HG03460 (cell line): ENCODE results near the gene KIF22.
A peak's percentile ranks its signal among the peaks of the same experiment; 100 is the strongest.
"Not testable (repeated sequence)": the region's sequence is repeated elsewhere in the genome, so short reads cannot be mapped to it uniquely, and the experiment has no call there.

ENCODE experiments used
- ATAC-seq: cut with Tn5 transposase; IDR thresholded peaks from one replicate; pipeline ENCODE4 v1.9.1; 2021; ENCODE audit not compliant: unreplicated experiment

The KIF22 gene

DNA sequence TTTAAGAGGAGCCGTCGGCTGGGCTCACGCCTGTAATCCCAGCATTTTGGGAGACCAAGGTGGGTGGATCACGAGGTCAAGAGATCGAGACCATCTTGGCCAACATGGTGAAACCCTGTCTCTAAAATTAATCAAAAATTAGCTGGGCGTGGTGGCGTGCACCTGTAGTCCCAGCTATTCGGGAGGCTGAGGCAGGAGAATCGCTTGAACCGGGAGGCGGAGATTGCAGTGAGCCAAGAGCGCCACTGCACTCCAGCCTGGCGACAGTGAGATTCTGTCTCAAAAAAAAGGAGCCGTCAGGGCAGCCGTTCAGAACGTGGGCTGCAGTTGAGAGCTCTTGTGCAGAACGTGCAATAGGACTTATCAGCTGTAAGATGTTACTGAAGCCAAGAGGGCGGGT lies 2.6 kb downstream of the KIF22 start:
- ATAC-seq, result not testable (repeated sequence)

DNA sequence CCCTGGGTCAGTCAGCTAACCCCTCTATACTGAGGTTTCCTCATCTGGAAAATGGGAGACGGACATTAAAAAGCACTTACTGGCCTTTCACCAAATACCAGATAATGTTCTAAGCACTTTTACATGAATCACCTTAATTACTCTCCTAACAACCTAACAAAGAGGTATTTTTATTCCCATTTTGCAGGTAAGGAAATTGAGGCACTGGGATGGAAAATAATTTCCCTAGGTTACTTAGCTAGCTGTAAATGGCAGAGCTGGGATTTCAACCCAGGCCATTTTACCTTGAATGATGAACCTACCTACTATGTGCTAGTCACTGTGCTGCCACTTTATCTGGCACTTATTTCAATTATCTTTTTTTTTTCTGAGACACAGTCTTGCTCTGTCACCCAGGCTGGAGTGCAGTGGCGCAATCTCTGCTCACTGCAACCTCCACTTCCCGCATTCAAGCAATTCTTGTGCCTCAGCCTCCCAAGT lies 3.7 kb downstream of the KIF22 start:
- no peak for ATAC-seq

DNA sequence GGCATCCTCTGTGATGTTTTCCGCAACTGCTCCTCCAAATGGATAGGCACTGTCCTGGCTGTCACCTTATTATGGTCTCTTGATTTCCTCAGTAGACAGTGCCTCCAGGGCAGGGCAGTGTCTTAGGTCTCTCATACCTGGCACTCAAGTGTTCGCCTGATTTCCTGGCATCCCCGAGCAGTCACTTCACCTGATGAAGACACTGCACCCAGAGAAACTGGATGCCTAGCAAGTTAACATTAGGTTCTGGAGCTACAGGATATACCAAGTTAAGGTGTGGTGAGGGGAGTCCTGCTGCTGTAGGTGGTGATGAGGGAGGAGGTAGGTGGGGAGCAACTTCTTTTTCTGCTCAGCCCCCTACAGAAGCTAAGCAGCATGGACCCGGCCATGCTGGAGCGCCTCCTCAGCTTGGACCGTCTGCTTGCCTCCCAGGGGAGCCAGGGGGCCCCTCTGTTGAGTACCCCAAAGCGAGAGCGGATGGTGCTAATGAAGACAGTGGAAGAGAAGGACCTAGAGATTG lies 11.9 kb downstream of the KIF22 start:
- ATAC-seq, result no peak

DNA sequence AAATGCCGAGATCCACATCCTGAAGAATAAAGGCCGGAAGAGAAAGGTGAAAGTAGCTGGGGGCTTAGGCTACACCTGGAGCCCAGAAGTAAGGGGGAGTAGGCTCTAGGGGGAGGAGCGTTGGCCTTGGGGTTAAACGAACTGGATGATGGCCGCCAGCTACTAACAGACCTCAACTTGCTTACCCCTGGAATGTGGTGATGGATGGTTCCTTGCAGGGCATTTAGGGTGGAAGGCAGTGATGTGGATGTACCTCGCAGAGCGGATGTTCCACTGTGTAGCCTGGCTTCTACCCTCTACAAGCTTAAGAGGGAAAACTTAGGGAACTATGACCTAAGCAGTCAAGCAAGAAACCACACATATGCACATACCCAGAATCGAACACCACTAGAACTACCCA lies 13.5 kb downstream of the KIF22 start:
- ATAC-seq, result no peak

DNA sequence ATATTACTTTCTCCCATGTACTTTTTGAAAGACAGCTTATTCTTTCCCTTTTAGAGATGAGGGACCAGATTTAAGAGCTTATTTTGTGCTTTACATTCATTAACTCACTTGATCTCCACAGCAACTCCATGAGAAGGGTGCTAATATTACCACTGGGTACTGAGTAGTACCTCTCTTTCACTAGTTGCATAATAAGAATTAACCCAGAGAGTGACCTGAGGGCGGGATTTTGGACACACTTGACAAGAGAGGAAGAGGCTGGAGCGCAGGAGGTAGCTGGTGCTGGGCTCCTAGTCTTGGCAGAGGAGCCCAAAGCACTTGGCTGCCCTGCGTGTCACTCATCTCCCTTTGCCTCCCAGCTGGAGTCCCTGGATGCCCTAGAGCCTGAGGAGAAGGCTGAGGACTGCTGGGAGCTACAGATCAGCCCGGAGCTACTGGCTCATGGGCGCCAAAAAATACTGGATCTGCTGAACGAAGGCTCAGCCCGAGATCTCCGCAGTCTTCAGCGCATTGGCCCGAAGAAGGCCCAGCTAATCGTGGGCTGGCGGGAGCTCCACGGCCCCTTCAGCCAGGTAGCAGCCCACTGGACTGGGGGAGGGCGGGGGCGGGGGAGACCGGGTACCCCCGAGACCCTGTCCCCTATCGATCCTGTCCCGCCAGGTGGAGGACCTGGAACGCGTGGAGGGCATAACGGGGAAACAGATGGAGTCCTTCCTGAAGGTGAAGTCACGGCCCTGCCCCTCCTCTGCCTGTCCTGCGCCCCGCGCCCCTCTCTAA lies 14.1 kb downstream of the KIF22 start:
- no peak for ATAC-seq

DNA sequence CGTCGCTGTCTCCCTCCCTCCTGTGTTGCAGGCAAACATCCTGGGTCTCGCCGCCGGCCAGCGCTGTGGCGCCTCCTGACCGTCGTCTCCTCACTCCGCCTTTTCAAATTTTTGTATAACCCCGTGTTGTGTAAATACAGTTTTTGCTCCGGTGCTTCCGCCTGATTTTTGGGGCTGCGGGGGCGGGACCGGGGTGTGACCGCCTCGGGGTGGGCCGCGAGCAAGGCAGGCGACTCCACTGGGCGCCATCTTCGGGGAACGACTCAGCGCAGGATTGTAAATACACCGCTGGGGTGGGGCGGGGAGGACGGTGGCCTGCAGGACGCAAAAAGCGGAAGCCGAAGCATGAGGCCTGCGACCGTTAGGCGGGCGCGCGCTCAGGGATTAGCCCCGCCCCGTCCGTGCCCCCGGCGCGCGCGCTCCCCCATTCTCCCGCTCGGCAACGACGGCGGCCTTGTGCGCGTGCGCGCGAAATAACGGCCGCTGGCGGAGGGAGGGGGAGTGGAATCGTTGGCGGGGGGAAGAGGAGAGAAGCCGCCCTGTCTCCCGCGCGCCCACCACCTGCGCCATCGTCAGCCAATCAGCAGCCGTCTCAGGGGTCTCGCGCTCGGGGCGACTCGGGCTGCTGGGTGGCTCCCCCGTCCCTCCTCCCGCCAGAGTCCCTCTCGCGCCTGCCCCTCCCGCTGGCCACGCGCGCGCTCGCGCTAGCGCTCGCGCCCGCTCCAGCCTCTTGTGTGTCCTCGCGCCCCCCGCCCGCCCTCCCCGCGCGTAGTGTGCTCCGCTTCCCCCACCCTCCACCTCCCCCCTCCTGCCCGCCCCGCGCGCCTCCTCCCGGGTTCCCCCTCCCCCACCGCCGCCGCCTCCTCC lies 14.9 kb downstream of the KIF22 start:
- ATAC-seq, result peak; percentile 47

DNA sequence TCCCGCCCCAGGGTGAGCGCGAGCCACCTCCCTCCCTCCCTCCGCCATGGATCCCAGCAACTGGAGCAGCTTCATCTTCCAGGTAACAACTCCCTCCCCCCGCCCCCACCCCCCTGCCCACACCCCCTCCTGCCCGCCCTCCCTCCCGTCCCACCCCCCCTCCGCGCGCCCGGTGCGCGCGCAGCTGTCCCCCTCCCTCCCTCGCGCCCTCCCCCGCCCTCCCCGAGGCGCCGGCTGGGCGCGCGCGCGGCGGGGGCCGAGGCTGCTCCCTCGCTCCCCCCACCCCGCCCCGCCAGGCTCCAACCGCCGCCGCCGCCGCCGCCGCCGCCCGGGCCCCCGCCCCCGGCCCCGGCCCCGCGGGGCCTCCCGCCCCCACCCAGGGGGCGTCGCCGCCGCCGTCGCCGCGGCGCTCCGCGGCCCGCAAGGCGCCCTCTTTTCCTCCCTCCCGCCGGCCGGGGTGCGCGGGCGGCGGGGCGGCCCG lies 15.6 kb downstream of the KIF22 start, which contains the start of gene MAZ:
TSS of gene MAZ (plus strand) at position 431 of the 481 bp plus-strand sequence. CDS start 173 bp downstream, outside the sequence.
- no peak for ATAC-seq

DNA sequence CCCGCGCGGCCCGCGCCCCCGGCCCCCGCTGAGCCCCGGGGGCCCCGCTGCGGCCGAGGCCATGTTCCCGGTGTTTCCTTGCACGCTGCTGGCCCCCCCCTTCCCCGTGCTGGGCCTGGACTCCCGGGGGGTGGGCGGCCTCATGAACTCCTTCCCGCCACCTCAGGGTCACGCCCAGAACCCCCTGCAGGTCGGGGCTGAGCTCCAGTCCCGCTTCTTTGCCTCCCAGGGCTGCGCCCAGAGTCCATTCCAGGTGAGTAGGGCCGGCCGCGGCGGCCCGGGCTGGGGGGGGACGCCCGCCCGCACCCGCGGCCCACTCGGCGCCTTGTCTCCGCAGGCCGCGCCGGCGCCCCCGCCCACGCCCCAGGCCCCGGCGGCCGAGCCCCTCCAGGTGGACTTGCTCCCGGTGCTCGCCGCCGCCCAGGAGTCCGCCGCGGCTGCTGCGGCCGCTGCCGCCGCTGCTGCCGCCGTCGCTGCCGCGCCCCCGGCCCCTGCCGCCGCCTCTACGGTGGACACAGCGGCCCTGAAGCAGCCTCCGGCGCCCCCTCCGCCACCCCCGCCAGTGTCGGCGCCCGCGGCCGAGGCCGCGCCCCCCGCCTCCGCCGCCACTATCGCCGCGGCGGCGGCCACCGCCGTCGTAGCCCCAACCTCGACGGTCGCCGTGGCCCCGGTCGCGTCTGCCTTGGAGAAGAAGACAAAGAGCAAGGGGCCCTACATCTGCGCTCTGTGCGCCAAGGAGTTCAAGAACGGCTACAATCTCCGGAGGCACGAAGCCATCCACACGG lies 16.3 kb downstream of the KIF22 start:
- ATAC-seq, result no peak

DNA sequence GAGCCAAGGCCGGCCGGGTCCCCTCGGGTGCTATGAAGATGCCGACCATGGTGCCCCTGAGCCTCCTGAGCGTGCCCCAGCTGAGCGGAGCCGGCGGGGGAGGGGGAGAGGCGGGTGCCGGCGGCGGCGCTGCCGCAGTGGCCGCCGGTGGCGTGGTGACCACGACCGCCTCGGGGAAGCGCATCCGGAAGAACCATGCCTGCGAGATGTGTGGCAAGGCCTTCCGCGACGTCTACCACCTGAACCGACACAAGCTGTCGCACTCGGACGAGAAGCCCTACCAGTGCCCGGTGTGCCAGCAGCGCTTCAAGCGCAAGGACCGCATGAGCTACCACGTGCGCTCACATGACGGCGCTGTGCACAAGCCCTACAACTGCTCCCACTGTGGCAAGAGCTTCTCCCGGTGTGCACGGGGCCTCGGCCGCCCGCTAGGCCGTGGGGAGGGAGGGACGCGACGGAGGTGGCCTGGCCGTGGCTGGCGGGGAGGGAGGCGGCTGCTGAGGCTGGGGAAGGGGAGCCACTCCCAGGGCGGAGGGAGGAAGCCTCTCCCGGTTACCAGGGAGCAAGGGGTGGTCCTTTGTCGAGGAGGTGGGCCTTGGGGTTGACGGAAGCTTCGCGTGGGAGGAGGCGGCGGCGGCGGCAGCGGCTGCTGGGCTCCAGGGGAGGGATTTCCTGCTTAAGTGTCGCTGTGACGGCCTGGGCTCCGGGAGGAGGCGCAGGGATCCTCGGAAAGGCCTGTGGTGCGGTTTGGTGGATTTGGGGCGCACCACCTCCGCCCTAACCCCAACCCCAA lies 17.1 kb downstream of the KIF22 start:
- peak; percentile 29 for ATAC-seq

DNA sequence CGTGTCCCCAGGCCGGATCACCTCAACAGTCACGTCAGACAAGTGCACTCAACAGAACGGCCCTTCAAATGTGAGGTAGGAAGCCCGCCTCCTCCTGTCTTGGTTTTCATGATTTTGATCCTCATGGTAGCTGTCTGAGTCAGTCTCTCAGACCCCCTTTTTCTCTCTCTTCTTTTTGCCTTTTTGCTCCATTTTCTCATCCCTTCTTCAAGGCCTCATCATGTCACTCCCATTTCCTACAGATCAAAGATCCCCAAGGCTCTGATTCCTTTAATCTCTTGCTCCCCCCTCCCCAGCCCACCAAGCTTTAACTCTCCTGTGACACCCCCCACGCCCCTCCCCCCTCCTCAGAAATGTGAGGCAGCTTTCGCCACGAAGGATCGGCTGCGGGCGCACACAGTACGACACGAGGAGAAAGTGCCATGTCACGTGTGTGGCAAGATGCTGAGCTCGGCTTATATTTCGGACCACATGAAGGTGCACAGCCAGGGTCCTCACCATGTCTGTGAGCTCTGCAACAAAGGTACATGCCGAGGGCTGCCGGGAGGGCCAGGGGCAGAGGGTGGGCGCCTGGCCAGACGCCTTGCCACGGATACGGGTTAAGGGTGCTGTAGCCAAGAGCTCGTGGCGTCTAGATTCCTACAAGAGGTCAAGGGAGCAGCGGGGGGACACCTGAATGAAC lies 17.8 kb downstream of the KIF22 start:
- ATAC-seq, result no peak

DNA sequence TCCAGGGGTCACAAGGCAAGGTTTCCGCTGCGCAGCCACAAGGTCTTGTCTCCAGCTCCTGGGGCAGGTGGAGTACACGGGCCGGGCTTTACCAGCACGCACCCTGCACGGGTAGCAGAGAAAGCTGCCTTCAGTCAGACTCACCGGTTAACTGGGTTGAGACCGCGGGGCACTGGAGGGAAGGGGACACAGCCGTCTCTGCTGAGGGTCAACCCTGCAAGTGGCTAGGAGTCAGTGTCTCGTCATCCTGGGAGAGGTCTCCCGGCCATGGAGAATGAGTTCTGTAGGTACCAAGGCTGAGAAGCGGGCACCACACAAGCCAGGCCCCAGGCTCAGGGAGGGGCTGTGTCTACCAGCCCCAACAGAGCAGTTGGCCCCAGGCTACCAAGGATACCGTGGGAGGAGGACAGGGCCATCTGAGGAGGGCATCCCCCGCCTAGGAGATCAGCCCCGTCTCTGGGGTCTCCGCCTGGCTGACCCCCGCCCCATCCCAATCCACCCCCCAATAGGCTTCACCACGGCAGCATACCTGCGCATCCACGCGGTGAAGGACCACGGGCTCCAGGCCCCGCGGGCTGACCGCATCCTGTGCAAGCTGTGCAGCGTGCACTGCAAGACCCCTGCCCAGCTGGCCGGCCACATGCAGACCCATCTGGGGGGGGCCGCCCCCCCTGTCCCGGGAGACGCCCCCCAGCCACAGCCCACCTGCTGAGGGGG lies 18.6 kb downstream of the KIF22 start:
- no peak for ATAC-seq

DNA sequence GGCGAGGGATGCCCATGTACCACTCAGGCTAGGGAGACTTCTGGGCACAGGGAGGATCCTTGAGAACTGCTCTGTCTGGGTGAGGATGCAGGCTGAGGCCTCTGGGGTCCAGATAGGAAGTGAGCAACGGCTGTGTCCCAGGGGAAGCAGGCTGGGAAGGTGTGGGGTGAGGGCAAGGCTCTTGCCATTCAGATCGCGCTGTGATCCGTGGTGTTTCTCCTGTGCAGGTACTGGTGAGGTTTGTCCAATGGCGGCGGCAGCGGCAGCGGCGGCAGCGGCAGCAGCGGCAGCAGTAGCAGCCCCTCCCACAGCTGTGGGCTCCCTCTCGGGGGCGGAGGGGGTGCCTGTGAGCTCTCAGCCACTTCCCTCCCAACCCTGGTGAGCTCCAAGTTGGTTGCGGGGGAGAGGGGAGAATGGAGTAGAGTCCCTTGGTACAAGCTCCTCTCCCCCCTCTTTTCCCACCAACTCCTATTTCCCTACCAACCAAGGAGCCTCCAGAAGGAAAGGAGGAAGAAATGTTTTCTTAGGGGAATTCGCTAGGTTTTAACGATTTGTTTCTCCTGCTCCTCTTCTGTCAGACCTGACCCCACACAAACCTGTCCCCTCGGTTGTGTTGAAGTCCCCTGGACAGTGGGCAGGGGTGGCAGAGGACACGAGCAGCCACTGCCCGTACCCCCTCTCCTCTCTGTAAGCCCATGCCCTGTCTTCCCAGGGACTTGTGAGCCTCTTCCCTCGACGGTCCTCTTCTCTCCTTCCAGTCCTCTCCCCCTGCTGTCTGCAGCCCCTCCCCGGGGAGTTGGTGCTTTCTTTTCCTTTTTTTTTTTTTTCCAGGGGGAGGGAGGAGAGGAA lies 19.5 kb downstream of the KIF22 start:
- no peak for ATAC-seq

DNA sequence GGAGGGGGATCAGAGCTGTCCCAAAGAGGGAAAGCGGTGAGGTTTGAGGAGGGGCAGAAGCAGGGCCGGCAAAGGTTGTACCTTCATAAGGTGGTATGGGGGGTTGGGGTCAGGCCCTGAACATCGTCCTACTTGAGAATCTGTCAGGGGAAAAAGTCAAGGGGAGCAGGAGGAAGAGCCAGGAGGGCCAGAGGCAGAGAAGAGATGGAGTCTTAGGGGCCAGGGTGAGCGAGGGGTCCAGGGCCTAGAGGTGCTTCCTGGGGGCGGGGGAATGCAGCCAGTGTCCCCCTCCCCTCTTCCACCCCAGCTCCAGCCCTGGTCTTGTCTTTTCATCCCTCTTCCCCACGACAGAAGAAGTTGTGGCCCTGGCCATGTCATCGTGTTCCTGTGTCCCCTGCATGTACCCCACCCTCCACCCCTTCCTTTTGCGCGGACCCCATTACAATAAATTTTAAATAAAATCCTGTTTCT lies 20.2 kb downstream of the KIF22 start:
- ATAC-seq, result no peak

DNA sequence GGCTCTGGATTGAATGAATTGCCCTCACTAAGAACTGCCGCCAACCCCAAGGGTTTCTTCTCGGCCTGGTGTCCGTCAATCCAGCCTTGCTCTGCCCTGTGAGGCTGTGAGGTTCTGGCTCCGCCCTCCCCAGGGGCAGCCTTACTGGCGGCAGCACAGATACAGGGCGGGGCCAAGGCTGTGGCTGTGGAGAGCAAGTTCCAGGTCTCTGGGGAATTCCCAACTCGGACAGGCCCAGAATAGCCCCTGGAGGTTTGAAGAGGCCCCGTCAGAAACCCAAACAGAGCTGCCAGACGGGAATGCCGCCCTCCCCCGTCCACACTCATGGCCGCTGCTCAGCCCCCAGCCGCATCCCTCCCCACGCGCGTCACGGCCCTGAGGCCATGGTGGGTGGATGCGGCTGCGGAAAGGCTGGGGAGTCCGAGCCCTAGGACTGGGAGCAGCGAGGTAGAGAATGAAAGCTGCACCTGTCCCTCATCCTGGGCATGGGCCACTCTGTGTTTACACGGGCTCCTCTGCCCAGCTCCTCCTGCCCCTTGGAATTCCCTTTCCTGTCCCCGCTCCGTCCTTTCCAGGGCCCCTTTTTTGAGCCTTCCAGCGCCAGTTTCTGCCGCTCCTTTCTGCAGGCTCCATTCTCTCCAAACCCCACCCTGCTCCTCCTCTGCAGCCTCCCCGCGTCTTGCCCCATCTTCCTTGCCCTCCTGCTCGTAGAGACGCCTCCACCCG lies 20.8 kb downstream of the KIF22 start:
- no peak for ATAC-seq

DNA sequence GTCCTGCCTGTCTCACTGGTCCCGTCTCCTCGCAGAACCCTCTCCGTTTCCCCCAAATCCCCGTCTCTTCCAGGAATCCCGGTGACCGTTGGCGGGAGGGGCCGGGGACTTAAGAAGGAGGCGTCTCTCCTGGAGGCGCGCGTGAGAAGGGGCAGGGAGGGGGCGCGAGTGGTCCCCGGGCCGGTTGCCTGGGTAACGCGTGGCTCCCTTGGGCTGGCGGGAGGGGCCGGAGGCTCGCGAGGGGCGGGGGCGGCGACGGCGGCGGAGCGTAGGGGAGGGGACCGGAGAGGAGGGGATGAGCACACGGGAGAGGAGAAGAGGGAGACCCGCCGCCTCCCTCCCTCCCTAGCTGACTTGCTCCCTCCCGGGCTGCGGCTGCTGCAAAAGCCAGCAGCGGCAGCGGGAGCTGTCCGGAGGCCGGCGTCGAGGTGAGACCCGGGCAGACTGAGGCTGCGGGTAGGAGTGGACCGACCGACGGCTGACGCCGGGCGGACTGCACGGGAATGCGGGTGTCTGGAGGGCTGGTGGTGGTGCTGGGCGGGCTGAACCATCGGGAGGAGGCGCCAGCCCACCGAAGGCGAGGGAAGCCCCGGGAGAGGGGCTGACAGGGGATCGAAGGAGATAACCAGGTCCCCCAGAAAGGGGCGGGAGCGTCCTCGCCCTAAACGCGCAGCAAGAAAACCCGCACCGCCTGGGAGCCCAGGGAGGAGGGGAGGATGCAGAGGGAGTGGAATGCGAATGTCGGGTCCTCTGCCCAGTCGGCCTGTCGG lies 21.5 kb downstream of the KIF22 start, which contains the start of gene PRRT2:
TSS of gene PRRT2 (plus strand) at position 298 of the 770 bp plus-strand sequence. CDS start 862 bp downstream, outside the sequence.
- no peak for ATAC-seq
